AML-193 (cell line): ENCODE results near the gene ACOT7.
A peak's percentile ranks its signal among the peaks of the same experiment; 100 is the strongest.
"Not testable (repeated sequence)": the region's sequence is repeated elsewhere in the genome, so short reads cannot be mapped to it uniquely, and the experiment has no call there.

Experiments used
- DNase-seq, 2 experiments: peaks; one replicate each; lab custom pipeline; 2025; lab: John Stamatoyannopoulos, UW

ACOT7 gene

GRCh38 chr1:6393400-6394187 is at the start of gene ACOT7:
Gene ACOT7 (minus strand): TSS chr1:6393767. CDS start chr1:6393399, 368 bp downstream.
- peak; percentile 84 to 89 for DNase-seq

GRCh38 chr1:6441586-6441985 is 48.0 kb upstream of the ACOT7 start:
- no peak for DNase-seq

GRCh38 chr1:6440198-6441126 is 46.9 kb upstream of the ACOT7 start:
- DNase-seq = no peak

- DNase-seq = peak; percentile 6 to 38
Measured at GRCh38 chr1:6438047-6438525, 44.5 kb upstream of the ACOT7 start.

GRCh38 chr1:6437012-6437700 is 43.6 kb upstream of the ACOT7 start:
- not testable (repeated sequence) for DNase-seq

GRCh38 chr1:6436277-6436676 is 42.7 kb upstream of the ACOT7 start:
- DNase-seq = not testable (repeated sequence)

GRCh38 chr1:6435547-6435946 is 42.0 kb upstream of the ACOT7 start:
- no peak for DNase-seq

- no peak for DNase-seq
Measured at GRCh38 chr1:6435129-6435528, 41.6 kb upstream of the ACOT7 start.

- no peak for DNase-seq
Measured at GRCh38 chr1:6434186-6434585, 40.6 kb upstream of the ACOT7 start.

- not testable (repeated sequence) for DNase-seq
Measured at GRCh38 chr1:6431645-6432579, 38.3 kb upstream of the ACOT7 start.

GRCh38 chr1:6429660-6430411 is 36.3 kb upstream of the ACOT7 start:
- DNase-seq = not testable (repeated sequence)

- not testable (repeated sequence) for DNase-seq
Measured at GRCh38 chr1:6428453-6428852, 34.9 kb upstream of the ACOT7 start.

GRCh38 chr1:6427441-6428390 is 34.1 kb upstream of the ACOT7 start:
- DNase-seq = no peak

- no peak for DNase-seq
Measured at GRCh38 chr1:6426972-6427350, 33.4 kb upstream of the ACOT7 start.

- no peak for DNase-seq
Measured at GRCh38 chr1:6426277-6426971, 32.9 kb upstream of the ACOT7 start.

GRCh38 chr1:6425658-6426057 is 32.1 kb upstream of the ACOT7 start:
- no peak for DNase-seq

- no peak for DNase-seq
Measured at GRCh38 chr1:6424619-6425593, 31.3 kb upstream of the ACOT7 start, which contains the start of gene ESPN. Gene ESPN (plus strand): TSS chr1:6424776. CDS start chr1:6424956, 180 bp downstream.
